GM12873 (cell line): ENCODE measurements around the gene SENP7.

Source experiments
- TF ChIP-seq, protein P1 (sequence below): IDR thresholded peaks from 2 replicates; pipeline ENCODE4 v1.5.1; 2012; ENCODE audit warnings: low read depth, mild to moderate bottlenecking, moderate library complexity, low read length, control low read depth; ENCODE audit not compliant: insufficient read depth; ENCODE audit errors: missing control alignments

The SENP7 gene

DNA sequence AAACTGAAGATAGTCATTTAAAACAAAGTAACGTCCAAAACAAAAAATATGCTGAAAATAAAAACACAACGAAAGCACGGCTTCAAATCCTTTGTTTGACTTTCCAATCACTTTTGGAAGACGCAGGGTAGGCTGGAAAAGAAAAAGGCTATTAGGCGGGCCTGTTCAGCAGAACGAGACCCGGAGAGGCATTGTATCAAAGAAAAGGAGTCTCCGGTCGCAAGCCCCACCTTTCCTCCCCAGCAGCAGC is 691 bp downstream of the SENP7 start:
- TF ChIP-seq, protein P1, sequence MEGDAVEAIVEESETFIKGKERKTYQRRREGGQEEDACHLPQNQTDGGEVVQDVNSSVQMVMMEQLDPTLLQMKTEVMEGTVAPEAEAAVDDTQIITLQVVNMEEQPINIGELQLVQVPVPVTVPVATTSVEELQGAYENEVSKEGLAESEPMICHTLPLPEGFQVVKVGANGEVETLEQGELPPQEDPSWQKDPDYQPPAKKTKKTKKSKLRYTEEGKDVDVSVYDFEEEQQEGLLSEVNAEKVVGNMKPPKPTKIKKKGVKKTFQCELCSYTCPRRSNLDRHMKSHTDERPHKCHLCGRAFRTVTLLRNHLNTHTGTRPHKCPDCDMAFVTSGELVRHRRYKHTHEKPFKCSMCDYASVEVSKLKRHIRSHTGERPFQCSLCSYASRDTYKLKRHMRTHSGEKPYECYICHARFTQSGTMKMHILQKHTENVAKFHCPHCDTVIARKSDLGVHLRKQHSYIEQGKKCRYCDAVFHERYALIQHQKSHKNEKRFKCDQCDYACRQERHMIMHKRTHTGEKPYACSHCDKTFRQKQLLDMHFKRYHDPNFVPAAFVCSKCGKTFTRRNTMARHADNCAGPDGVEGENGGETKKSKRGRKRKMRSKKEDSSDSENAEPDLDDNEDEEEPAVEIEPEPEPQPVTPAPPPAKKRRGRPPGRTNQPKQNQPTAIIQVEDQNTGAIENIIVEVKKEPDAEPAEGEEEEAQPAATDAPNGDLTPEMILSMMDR: no peak

DNA sequence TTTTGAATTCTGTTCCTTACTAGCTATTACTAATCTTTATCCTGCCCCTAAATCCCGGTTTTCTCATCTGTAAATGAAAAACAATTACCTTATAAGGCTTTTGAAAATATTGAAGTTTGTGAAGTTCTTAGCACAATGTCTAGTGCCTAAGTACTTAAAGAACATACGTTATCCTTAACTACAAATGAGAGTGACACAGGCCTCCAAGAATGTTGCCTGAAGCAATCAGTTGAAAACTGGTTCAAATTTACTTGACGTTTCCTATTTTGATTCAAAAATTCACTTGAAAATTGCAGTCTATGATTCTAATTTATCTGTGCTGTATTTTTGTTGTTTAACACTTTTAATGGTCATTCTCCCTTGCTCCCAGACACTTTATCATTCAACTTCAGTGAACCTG is 3.2 kb downstream of the SENP7 start:
- TF ChIP-seq, protein P1: no peak

DNA sequence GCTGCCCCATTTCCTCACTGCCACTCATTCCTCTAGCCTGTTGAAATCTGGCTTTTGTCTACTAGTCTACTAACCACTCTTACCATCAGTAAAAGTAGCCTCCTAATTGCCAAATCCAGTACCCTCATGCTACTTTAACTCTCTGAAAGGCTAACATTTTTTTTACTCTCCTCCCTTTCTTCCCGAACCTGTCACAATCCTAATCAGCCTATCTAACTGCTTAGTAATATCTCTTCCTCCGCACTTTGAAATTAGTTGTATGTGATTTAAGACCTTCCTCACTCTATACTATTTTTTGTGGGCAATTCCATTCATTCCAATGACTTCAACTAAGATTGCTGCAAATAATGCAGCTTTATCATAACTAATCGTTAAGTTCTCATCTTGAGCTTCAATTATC is 3.7 kb downstream of the SENP7 start:
- TF ChIP-seq, protein P1: no peak

DNA sequence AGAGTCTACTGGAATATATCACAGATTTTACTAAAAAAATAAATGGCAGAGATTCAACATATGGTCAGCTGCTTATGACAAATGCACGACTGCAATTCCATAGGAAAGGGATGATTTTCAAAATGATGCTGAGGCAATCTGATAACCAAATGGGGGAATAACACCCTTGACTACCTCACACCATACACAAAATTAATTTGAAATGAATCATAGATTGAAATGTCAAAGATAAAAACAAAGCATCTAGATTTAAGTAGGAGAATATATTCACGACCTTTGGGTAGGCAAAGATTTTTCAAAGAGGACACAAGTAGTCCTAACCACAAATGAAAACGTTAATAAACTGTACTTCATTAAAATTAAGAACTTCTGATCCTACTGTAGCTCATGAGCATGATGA is 11.2 kb downstream of the SENP7 start:
- TF ChIP-seq, protein P1: no peak

DNA sequence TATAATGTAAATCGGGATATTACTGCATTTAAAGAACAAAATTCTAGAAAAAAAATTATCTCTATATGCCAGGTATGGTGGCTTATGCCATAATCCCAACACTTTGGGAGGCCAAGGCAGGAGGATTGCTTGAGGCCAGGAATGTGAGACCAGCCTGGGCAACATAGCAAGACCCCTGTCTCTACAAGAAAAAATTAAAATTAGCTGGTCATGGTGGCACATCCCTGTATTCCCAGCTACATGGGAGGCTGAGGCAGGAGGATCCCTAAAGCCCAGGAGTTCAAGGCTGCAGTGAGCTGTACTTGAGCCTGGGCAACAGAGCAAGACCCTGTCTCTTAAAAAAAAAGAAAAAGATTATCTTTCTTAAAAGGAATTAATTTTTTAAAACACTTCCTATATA is 12.8 kb downstream of the SENP7 start:
- TF ChIP-seq, protein P1: no peak

DNA sequence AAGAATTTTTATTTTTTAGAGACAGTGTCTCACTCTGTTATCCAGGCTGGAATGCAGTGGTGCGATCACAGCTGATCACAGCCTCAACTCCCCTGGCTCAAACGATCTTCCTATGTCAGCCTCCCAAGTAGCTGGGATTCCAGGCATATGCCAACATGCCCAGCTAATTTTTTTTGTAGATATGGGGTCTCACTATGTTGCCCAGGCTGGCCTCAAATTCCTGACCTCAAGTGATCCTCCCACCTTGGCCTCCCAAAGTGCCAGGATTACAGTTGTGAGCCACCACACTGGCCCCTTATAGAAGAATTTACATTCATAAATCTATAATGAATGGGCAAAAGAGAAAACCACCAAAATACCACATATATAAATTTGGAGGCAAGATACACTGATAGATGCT is 15.2 kb downstream of the SENP7 start:
- TF ChIP-seq, protein P1: no peak

DNA sequence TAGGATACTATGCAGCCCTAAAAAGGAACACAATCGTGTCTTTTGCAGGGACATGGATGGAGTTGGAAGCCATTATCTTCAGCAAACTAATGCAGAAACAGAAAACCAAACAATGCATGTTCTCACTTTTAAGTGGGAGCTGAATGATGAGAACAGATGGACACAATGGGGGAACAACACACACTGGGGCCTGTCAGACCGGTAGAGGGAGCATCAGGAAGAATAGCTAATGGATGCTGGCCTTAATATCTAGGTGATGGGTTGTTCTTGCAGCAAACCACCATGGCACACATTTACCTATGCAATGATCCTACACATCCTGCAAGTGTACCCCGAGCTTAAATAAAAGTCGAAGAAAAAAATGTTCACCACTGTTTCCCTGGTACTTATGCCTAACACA is 17.5 kb downstream of the SENP7 start:
- TF ChIP-seq, protein P1: no peak
